T47D (cell line): ENCODE results near the gene GGA1.
A peak's percentile ranks its signal among the peaks of the same experiment; 100 is the strongest.

Experiments
- DNase-seq, 2 experiments: peaks; one replicate each; pipeline versions ENCODE4 v3.0.0 to v3.0.0-alpha.2; 2011 to 2012; ENCODE audit warnings: low read depth in 1 of 2, low spot score in 1 of 2
- JUND ChIP-seq: IDR thresholded peaks from 2 replicates; pipeline ENCODE4 v1.6.1; 2012; ENCODE audit warnings: low read depth
- in situ Hi-C: cut with HindIII; loops from 2 replicates; pipeline ENCODE4 v1.10.0; 2016; ENCODE audit warnings: low sequenced_read_pairs, low pct_unique_long_range_greater_than_20kb

Gene GGA1

DNA sequence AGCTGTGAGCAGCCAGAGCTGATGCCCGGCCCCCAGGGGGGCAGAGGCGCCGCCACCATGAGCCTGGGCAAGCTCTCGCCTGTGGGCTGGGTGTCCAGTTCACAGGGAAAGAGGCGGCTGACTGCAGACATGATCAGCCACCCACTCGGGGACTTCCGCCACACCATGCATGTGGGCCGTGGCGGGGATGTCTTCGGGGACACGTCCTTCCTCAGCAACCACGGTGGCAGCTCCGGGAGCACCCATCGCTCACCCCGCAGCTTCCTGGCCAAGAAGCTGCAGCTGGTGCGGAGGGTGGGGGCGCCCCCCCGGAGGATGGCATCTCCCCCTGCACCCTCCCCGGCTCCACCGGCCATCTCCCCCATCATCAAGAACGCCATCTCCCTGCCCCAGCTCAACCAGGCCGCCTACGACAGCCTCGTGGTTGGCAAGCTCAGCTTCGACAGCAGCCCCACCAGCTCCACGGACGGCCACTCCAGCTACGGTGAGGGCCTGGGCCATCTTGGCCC, 42.3 kb upstream of the GGA1 start:
- TF ChIP-seq JUND = no peak
- DNase-seq = no peak
- in situ Hi-C loops = no loop called here

DNA sequence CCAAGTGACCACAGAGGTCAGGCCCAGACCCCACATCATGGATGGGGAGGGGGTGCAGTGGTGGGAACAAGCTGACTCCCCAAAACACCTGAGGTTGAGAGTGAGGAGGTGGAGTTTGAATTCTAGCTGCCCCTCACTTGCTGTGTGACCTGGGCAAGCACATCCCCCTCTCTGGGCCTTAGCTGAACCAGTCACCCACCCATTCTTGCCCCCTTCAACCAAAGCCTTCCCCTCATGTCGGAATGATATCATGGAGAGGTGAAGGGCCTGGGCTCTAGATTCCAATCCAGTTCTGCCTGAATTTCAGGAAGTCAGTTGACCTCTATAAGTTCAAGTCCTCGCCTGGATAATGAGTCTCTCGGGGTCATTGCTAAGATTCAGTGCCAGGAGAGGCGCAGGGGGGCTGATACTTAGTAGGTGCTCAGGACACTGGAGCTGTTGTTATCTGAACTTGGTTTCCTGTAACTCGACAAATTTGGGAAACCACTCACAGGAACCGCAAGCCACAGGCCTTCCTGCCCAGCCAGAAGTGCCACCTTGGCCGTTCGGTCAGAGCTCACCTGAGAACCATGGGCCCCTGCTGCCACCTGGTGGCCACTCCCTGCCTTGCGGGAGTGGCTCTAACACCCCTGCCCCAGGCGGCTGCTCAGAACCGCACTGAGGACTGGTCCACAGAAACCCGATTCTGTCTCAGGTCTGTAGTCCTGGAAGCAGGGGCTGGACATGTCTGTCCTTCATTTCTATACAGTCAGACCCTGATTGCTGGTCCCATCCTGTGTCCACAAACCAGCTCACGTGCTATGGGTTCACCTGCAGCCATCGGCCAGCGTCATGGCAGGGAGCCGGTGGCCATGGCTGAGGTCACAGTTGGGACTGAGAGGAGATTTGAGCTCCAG, 41.5 kb upstream of the GGA1 start:
- TF ChIP-seq JUND = no peak
- in situ Hi-C loops = no loop called here

GRCh38 chr22:37568012-37568411, 40.6 kb upstream of the GGA1 start:
- in situ Hi-C loops = no loop called here
- DNase-seq = no peak
- TF ChIP-seq JUND = no peak

More for the DNA sequence above, 41.5 kb upstream of the GGA1 start:
- peak; percentile 73 to 88 for DNase-seq

DNA sequence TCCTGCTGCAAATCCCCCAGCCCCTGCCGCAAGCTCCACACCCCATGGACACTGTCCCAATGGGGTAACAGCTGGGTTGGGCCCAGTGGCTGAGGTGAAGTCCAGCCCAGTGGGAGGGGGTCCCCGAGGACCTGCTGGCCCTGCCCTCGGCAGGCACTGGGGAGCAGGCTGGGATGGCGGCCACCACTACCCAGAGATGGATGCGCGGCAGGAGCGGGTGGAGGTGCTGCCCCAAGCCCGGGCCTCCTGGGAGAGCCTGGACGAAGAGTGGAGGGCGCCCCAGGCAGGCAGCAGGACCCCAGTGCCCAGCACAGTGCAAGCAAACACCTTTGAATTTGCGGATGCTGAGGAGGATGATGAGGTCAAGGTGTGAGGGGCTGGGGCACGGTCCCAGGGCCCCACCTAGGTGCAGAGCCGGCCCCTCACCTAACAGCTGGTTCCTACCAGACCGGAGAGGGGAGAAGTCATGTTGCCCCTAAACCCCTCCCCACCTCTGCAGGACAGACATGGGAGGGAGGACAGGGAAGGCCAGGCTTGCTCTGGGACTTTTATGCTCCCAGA, 40.1 kb upstream of the GGA1 start:
- in situ Hi-C loops = no loop called here
- no peak for TF ChIP-seq JUND
- no peak for DNase-seq

DNA sequence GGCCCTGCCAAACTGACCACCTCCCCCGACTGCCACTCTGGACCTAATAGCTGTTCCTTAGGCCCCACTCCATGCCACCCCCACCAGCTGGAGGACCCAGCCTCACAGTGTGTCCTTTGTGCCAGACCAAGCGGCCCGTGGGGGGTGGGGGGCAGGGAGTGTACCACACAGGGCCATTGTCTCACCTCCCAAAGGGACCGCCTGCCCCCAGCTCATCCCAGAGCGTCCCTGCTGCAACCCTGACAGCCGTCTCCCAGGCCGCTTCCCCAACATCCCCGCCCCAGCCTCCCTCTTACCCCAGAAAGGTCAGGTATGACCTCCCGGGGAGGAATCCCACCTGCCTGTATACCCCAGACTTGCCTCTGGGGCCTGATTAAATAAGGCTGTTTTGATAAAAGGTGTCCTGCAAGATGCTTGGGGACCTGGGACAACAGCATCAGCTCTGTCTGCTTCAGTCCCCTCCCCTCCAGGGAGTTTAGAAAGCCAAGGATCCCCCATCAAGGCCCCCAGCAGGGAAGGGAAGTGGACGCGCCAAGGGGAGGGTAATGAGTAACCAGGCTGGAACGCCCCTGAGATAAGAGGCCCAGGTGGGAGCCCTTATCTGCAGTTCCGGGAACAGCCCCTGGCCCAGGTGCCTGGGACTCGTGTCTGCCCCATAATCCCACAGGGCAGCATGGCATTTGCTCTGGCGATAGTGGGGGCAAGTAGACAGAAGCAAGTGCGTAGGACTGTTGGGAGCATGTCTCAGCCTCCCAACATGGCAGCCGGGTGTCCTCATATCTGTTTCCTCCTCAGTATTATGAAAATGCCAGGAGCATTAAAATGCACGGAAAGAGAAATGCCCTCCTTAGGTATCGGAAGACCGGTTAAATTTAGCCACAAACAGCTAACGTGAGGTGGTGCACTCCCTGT, 39.4 kb upstream of the GGA1 start:
- no peak for TF ChIP-seq JUND

GRCh38 chr22:37569921-37570660, 38.5 kb upstream of the GGA1 start:
- in situ Hi-C loops = no loop called here
- peak in 1 of 2 experiments; percentile 46 for DNase-seq
- no peak for TF ChIP-seq JUND

More for the DNA sequence above, 39.4 kb upstream of the GGA1 start:
- no peak for DNase-seq
- in situ Hi-C loops = no loop called here

DNA sequence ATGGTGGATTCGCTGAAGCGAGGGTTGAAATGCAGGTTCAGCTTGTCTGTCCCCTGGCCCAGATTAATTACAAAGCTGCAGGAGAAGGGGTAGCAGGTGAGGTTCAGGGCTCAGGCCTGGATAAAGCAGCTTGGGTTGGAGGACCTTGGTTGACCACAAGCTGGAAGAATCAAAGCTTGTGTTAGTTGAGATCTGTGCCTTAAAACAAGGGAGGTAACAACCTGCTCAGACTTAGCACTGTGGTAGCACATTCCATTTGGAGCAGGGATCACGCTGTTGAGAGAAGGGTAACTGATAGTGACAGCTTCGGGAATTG, 38.0 kb upstream of the GGA1 start:
- in situ Hi-C loops = no loop called here
- DNase-seq = no peak
- TF ChIP-seq JUND = no peak

GRCh38 chr22:37571258-37571991, 37.2 kb upstream of the GGA1 start:
- TF ChIP-seq JUND = no peak
- no peak for DNase-seq
- in situ Hi-C loops = no loop called here

GRCh38 chr22:37571992-37572373, 36.7 kb upstream of the GGA1 start:
- in situ Hi-C loops = no loop called here
- no peak for TF ChIP-seq JUND
- no peak for DNase-seq

- in situ Hi-C loops = no loop called here
These were observed 33.1 kb upstream of the GGA1 start for GRCh38 chr22:37575490-37576003.

DNA sequence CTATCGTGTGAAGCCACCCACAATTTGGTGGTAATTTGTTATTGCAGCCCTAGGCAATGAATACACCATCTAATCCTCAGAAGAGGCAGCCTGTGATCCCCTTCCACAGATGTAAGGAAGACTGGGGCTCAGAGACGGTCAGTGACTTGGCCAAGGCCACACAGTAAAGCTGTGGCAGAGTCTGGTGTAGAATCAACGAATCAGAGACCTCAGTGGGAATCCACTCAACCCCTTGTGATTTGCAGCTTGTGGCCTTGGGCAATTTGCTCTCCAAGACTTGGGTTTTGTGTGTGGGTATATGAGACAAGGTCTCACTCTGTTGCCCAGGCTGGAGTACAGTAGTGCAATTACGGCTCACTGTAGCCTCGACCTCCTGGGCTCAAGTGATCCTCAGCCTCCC, 30.6 kb upstream of the GGA1 start:
- TF ChIP-seq JUND = no peak
- in situ Hi-C loops = no loop called here
- DNase-seq = no peak

More at GRCh38 chr22:37575490-37576003, 33.1 kb upstream of the GGA1 start:
- TF ChIP-seq JUND = no peak
- DNase-seq = no peak
